Activated CD8-positive, alpha-beta memory T cell treated with anti-CD3 and anti-CD28 coated beads for 1 hour (primary cell): ENCODE results near the gene METTL26.
A peak's percentile ranks its signal among the peaks of the same experiment; 100 is the strongest.
"Not testable (repeated sequence)": the region's sequence is repeated elsewhere in the genome, so short reads cannot be mapped to it uniquely, and the experiment has no call there.

Source experiments
- DNase-seq, 2 donors: peaks; one replicate each; pipeline ENCODE4 v3.0.0-alpha.2; 2020; ENCODE audit warnings: low read depth in 1 of 2; ENCODE audit errors: extremely low read depth in 1 of 2

Gene METTL26

GRCh38 chr16:603933-604332 is 32.2 kb downstream of the METTL26 start:
- no peak for DNase-seq

GRCh38 chr16:600781-601180 is 35.3 kb downstream of the METTL26 start:
- no peak for DNase-seq

GRCh38 chr16:598823-599739 is 37.0 kb downstream of the METTL26 start:
- DNase-seq: no peak

GRCh38 chr16:597655-598054 is 38.5 kb downstream of the METTL26 start:
- DNase-seq: not testable (repeated sequence)

GRCh38 chr16:596736-597060 is 39.4 kb downstream of the METTL26 start:
- no peak for DNase-seq

- no peak for DNase-seq
These were observed 40.0 kb downstream of the METTL26 start for GRCh38 chr16:595942-596735.

GRCh38 chr16:595094-595528 is 41.0 kb downstream of the METTL26 start:
- DNase-seq: no peak

GRCh38 chr16:593807-594206 is 42.3 kb downstream of the METTL26 start:
- no peak for DNase-seq

GRCh38 chr16:593406-593805 is 42.7 kb downstream of the METTL26 start:
- DNase-seq: no peak

GRCh38 chr16:592518-593306 is 43.4 kb downstream of the METTL26 start:
- DNase-seq: no peak

- DNase-seq: no peak
These were observed 44.1 kb downstream of the METTL26 start for GRCh38 chr16:591892-592517.

GRCh38 chr16:591231-591630 is 44.9 kb downstream of the METTL26 start:
- no peak for DNase-seq

GRCh38 chr16:590815-591200 is 45.3 kb downstream of the METTL26 start:
- DNase-seq: no peak

GRCh38 chr16:590188-590814 is 45.8 kb downstream of the METTL26 start:
- no peak for DNase-seq

GRCh38 chr16:589658-590187 is 46.4 kb downstream of the METTL26 start, which contains the start of gene RAB40C:
Gene RAB40C (plus strand): TSS chr16:590066. CDS start chr16:590292, 226 bp downstream.
- peak; percentile 98 to 100 for DNase-seq

- peak; percentile 93 to 98 for DNase-seq
These were observed 47.0 kb downstream of the METTL26 start for GRCh38 chr16:588889-589657.

- DNase-seq: peak in 1 of 2 donors; percentile 41
These were observed 47.5 kb downstream of the METTL26 start for GRCh38 chr16:588639-588888.

- no peak for DNase-seq
These were observed 49.2 kb downstream of the METTL26 start for GRCh38 chr16:586645-587590.
